Effector CD4-positive, alpha-beta T cell (primary cell): ENCODE data around the gene ZNF117.
"Not testable (repeated sequence)": the region's sequence is repeated elsewhere in the genome, so short reads cannot be mapped to it uniquely, and the experiment has no call there.

Experiments used
- DNase-seq: peaks from one replicate; pipeline ENCODE4 v3.0.0-alpha.2; 2020

The ZNF117 gene

GRCh38 chr7:64996305-64996704 lies 5.5 kb upstream of the ZNF117 start:
- no peak for DNase-seq

GRCh38 chr7:64993901-64994300 lies 3.1 kb upstream of the ZNF117 start:
- no peak for DNase-seq

GRCh38 chr7:64992971-64993370 lies 2.1 kb upstream of the ZNF117 start:
- DNase-seq = no peak

- DNase-seq = no peak
These were observed 620 bp downstream of the ZNF117 start for GRCh38 chr7:64990216-64990615.

- no peak for DNase-seq
These were observed 12.2 kb downstream of the ZNF117 start for GRCh38 chr7:64978497-64979203.

- no peak for DNase-seq
These were observed 25.2 kb downstream of the ZNF117 start for GRCh38 chr7:64965594-64965993.

GRCh38 chr7:64959072-64959747 lies 31.6 kb downstream of the ZNF117 start:
- DNase-seq = no peak

GRCh38 chr7:64951250-64951848 lies 39.5 kb downstream of the ZNF117 start:
- no peak for DNase-seq

- not testable (repeated sequence) for DNase-seq
These were observed 40.2 kb downstream of the ZNF117 start for GRCh38 chr7:64950673-64951072.

- not testable (repeated sequence) for DNase-seq
These were observed 42.1 kb downstream of the ZNF117 start for GRCh38 chr7:64948774-64949173.

- DNase-seq = no peak
These were observed 43.4 kb downstream of the ZNF117 start for GRCh38 chr7:64947252-64948000.

- DNase-seq = no peak
These were observed 44.1 kb downstream of the ZNF117 start for GRCh38 chr7:64946772-64947171.

GRCh38 chr7:64945503-64946175 lies 45.2 kb downstream of the ZNF117 start:
- no peak for DNase-seq

GRCh38 chr7:64944667-64945502 lies 46.0 kb downstream of the ZNF117 start:
- not testable (repeated sequence) for DNase-seq

- not testable (repeated sequence) for DNase-seq
These were observed 50.8 kb downstream of the ZNF117 start for GRCh38 chr7:64940021-64940420.

GRCh38 chr7:64938540-64938939 lies 52.3 kb downstream of the ZNF117 start:
- no peak for DNase-seq

GRCh38 chr7:64934478-64934877 lies 56.4 kb downstream of the ZNF117 start:
- DNase-seq = no peak

GRCh38 chr7:64928252-64929187 lies 62.3 kb downstream of the ZNF117 start:
- DNase-seq = not testable (repeated sequence)
